Keratinocyte (primary cell): ENCODE measurements around the gene ALKAL2. TPM values are rescaled to one million over a fixed set of nuclear protein-coding genes. Genes with fewer than 3 reads are reported as not detected.

Source experiments
- DNase-seq: peaks from one replicate; pipeline ENCODE4 v3.0.0-alpha.2; 2011; ENCODE audit warnings: low read depth, missing footprints, low spot score
- FAIRE-seq: peaks from 2 replicates; lab custom pipeline; 2011; peaks lifted over from hg19 to GRCh38; lab: Jason Lieb, UNC
- H2AFZ ChIP-seq: 2 replicates; pipeline ENCODE4 v1.6.0; 2012; ENCODE audit warnings: low read length, control low read depth, inconsistent platforms; ENCODE audit not compliant: control insufficient read depth
- H3K27ac ChIP-seq: 2 replicates; pipeline ENCODE4 v1.5.1; 2011; ENCODE audit warnings: low read length; ENCODE audit not compliant: control insufficient read depth, insufficient read depth
- H3K27me3 ChIP-seq: 3 replicates; pipeline ENCODE4 v1.6.0; 2011; ENCODE audit warnings: low read length; ENCODE audit not compliant: control insufficient read depth, insufficient read depth; ENCODE audit errors: extremely low read depth
- H3K36me3 ChIP-seq, 2 experiments: 2 replicates in 1 of 2; 3 replicates in 1 of 2; pipeline ENCODE4 v1.5.1; 2011; ENCODE audit warnings: low read length in 2 of 2, mild to moderate bottlenecking in 1 of 2; ENCODE audit not compliant: control insufficient read depth in 2 of 2, insufficient read depth in 2 of 2; ENCODE audit errors: extremely low read depth in 1 of 2
- H3K4me1 ChIP-seq: 3 replicates; pipeline ENCODE4 v1.5.1; 2011; ENCODE audit warnings: low read length; ENCODE audit not compliant: control insufficient read depth, insufficient read depth; ENCODE audit errors: extremely low read depth
- H3K4me2 ChIP-seq: 3 replicates; pipeline ENCODE4 v1.6.0; 2011; ENCODE audit warnings: low read depth, low read length; ENCODE audit not compliant: control insufficient read depth, insufficient read depth; ENCODE audit errors: extremely low read depth
- H3K4me3 ChIP-seq, 3 experiments: fragments of 200-600 bp in 1 of 3; sonication (generic) in 1 of 3; 2 replicates in 2 of 3; 3 replicates in 1 of 3; pipeline ENCODE4 v1.5.1; 2011 to 2016; ENCODE audit warnings: low read length in 3 of 3, mild to moderate bottlenecking in 3 of 3, control low read depth in 2 of 3, inconsistent platforms in 1 of 3, low read depth in 1 of 3, mixed read lengths in 1 of 3, mixed run types in 1 of 3, moderate library complexity in 1 of 3; ENCODE audit not compliant: control insufficient read depth in 2 of 3, insufficient read depth in 2 of 3; ENCODE audit errors: extremely low read depth in 1 of 3
- H3K79me2 ChIP-seq: 2 replicates; pipeline ENCODE4 v1.6.0; 2012; ENCODE audit warnings: low read length; ENCODE audit not compliant: control insufficient read depth, insufficient read depth
- H3K9ac ChIP-seq: 3 replicates; pipeline ENCODE4 v1.6.0; 2011; ENCODE audit warnings: low read length; ENCODE audit not compliant: control insufficient read depth, insufficient read depth; ENCODE audit errors: extremely low read depth
- H3K9me1 ChIP-seq: 3 replicates; pipeline ENCODE4 v1.6.0; 2011; ENCODE audit warnings: low read length; ENCODE audit not compliant: control insufficient read depth, insufficient read depth; ENCODE audit errors: extremely low read depth
- H3K9me3 ChIP-seq: 2 replicates; pipeline ENCODE4 v1.5.1; 2012; ENCODE audit warnings: low read depth, low read length; ENCODE audit not compliant: control insufficient read depth
- H4K20me1 ChIP-seq: 3 replicates; pipeline ENCODE4 v1.6.0; 2011; ENCODE audit warnings: low read length; ENCODE audit not compliant: control insufficient read depth, insufficient read depth; ENCODE audit errors: extremely low read depth
- EZH2 ChIP-seq: IDR thresholded peaks from one replicate; pipeline ENCODE4 v1.6.1; 2012; ENCODE audit warnings: inconsistent platforms, mild to moderate bottlenecking, low read length, moderate library complexity
- dilution Hi-C: fragments of 300-500 bp; cut with MboI; formaldehyde crosslinking; loops from one replicate; pipeline ENCODE4 v1.7.0; 2020; ENCODE audit warnings: low sequenced_read_pairs; ENCODE audit not compliant: extremely low pct_ligation_motif_present
- polyA plus RNA-seq, 5 experiments: library from polyadenylated mRNA; depleted of rRNA in 3 of 5; stranded (reverse) in 3 of 5; stranded (forward) in 1 of 5; unstranded in 1 of 5; fragments of >200 nt; gene quantifications; 1 replicate in 1 of 5; 2 replicates in 3 of 5; 3 replicates in 1 of 5; pipeline versions ENCODE4 v1.2.1 to v1.2.3, GENCODE V29; 2011 to 2012; ENCODE audit warnings: missing spikeins in 2 of 5, low read depth in 1 of 5, low replicate concordance in 1 of 5
- TF ChIP-seq, protein P1 (sequence below), 3 experiments: IDR thresholded peaks in 1 of 3; conservative IDR thresholded peaks in 1 of 3; optimal IDR thresholded peaks in 1 of 3; 2 replicates in 2 of 3; 3 replicates in 1 of 3; pipeline versions ENCODE3 to v1.5.1; 2011; ENCODE audit warnings: low read length in 3 of 3, mild to moderate bottlenecking in 3 of 3, moderate library complexity in 2 of 3, control low read depth in 1 of 3, inconsistent platforms in 1 of 3; ENCODE audit not compliant: insufficient read depth in 2 of 3; ENCODE audit errors: extremely low read depth in 1 of 3

ALKAL2 gene
- polyA plus RNA-seq, 1 donor (not counting 4 experiments of a cell fraction or from before 2014, with no cell fraction given): not detected

DNA sequence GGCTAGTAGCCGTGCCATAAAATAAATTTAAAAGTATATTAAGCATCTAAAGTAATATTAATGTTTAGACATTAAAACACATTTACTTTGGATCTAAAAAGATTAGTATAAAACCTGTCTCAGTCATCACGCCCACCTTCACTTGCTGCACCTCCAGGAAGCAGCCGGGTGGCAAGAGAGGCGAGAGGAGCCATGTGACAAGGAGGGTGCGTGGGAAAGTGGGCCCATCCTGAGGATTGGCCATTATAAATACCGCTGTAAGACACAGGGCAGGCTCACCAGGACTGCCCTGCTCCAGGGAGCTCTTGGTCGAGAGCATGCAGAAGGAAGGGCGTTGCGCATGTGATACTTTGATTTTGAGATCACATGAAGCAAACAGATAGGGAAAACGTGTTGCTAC is 34.4 kb upstream of the ALKAL2 start:
- dilution Hi-C loops: no loop called here
- DNase-seq (no peak), FAIRE-seq (no peak)
- no peaks in the 10 kb centered on the region for H3K79me2 ChIP-seq
- no peaks in the 10 kb centered on the region for H3K9me1 ChIP-seq
- H2AFZ ChIP-seq: no peak overlapping the region
- no peak overlapping the region for H3K4me2 ChIP-seq
- no peaks in the 10 kb centered on the region for H3K9me3 ChIP-seq
- TF ChIP-seq EZH2: no peak
- TF ChIP-seq, protein P1, sequence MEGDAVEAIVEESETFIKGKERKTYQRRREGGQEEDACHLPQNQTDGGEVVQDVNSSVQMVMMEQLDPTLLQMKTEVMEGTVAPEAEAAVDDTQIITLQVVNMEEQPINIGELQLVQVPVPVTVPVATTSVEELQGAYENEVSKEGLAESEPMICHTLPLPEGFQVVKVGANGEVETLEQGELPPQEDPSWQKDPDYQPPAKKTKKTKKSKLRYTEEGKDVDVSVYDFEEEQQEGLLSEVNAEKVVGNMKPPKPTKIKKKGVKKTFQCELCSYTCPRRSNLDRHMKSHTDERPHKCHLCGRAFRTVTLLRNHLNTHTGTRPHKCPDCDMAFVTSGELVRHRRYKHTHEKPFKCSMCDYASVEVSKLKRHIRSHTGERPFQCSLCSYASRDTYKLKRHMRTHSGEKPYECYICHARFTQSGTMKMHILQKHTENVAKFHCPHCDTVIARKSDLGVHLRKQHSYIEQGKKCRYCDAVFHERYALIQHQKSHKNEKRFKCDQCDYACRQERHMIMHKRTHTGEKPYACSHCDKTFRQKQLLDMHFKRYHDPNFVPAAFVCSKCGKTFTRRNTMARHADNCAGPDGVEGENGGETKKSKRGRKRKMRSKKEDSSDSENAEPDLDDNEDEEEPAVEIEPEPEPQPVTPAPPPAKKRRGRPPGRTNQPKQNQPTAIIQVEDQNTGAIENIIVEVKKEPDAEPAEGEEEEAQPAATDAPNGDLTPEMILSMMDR (optimal IDR thresholded peaks at IDR 0.05 in 1 of 3, IDR thresholded peaks at IDR 0.05 in 1 of 3, conservative IDR thresholded peaks at IDR 0.05 in 1 of 3; ENCODE audit: extremely low read depth in 1 of 3, insufficient read depth in 2 of 3, low read length in 3 of 3): no peak
- no peaks in the 10 kb centered on the region for H3K27me3 ChIP-seq
- H3K27ac ChIP-seq: no peak overlapping the region
- H3K4me3 ChIP-seq: no peak overlapping the region
- no peaks in the 10 kb centered on the region for H4K20me1 ChIP-seq
- no peak overlapping the region for H3K9ac ChIP-seq
- H3K4me1 ChIP-seq: peaks cover 3% of the 10 kb centered on the region
- H3K36me3 ChIP-seq: no peaks in the 10 kb centered on the region

DNA sequence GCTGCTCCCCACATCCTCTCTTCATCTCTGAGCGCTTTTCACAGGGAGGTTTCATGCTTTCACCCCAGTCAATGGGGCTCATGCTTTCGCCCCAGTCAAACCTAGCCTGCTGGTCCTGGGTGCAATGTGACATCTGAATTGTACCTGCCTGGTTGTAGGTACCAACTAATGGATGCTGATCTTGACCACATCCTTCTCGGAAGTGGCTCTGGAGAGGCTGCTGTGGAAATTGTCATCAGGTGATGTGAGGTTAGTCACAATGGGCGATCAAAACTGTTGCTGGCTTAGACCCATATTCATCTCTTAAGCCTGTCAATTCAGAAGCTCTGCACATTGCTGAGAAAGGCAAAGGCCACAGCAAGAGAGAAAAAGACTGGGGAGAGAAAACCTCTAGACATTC is 32.7 kb upstream of the ALKAL2 start:
- no peak overlapping the region for H3K4me3 ChIP-seq
- H4K20me1 ChIP-seq: no peaks in the 10 kb centered on the region

More for the DNA sequence above, 32.7 kb upstream of the ALKAL2 start:
- Histone ChIP-seq H3K27ac (no peak overlapping the region), H3K4me2 (no peak overlapping the region), H3K27me3 (no peaks in the 10 kb centered on the region), H3K36me3 (no peaks in the 10 kb centered on the region), H3K9me1 (no peaks in the 10 kb centered on the region), H3K9ac (no peak overlapping the region), H3K9me3 (no peaks in the 10 kb centered on the region), H3K79me2 (no peaks in the 10 kb centered on the region), H3K4me1 (peaks cover 3% of the 10 kb centered on the region), H2AFZ (no peak overlapping the region)
- TF ChIP-seq, protein P1 (optimal IDR thresholded peaks at IDR 0.05 in 1 of 3, IDR thresholded peaks at IDR 0.05 in 1 of 3, conservative IDR thresholded peaks at IDR 0.05 in 1 of 3; ENCODE audit: extremely low read depth in 1 of 3, insufficient read depth in 2 of 3, low read length in 3 of 3): no peak
- no peak for TF ChIP-seq EZH2
- DNase-seq: no peak
- no peak for FAIRE-seq
- dilution Hi-C loops: no loop called here
